GM12878 (cell line): Measurements from ENCODE around the gene RNLS. TPM values are rescaled to one million over a fixed set of nuclear protein-coding genes. Genes with fewer than 3 reads are reported as not detected.
A peak's percentile ranks its signal among the peaks of the same experiment; 100 is the strongest.

Experiments used
- ATAC-seq: fragments of 200-7000 bp; cut with Tn5 transposase; 3 replicates; pipeline ENCODE4 v1.9.1; 2020; ENCODE audit warnings: mild to moderate bottlenecking, moderate library complexity
- BruUV-seq: library from RNA; stranded (reverse); fragments of 400-500 nt; replicated peaks from 2 replicates; lab custom pipeline; 2021; lab: Mats Ljungman, UMichigan
- CTCF ChIA-PET: fragments of 300-600 bp; sonication (Branson Sonifier 250); formaldehyde crosslinking; extraction: SDS; loops from one replicate; lab custom pipeline; 2021; ENCODE audit warnings: inconsistent platforms; lab: Yijun Ruan, JAX
- POLR2A ChIA-PET: fragments of 350-600 bp; formaldehyde crosslinking; extraction: SDS; loops from one replicate; lab custom pipeline; 2021; ENCODE audit warnings: inconsistent platforms; lab: Charles Lee
- RAD21 ChIA-PET: fragments of 300-600 bp; sonication (Branson Sonifier 250); formaldehyde crosslinking; loops from one replicate; lab custom pipeline; 2023; ENCODE audit warnings: antibody characterized with exemption; ENCODE audit not compliant: unreplicated experiment; lab: Charles Lee
- SMC1A ChIA-PET: fragments of 300-600 bp; sonication (Branson Sonifier 250); formaldehyde crosslinking; loops from one replicate; lab custom pipeline; 2023; ENCODE audit not compliant: unreplicated experiment, uncharacterized antibody; lab: Charles Lee
- DNase-seq: peaks from one replicate; pipeline ENCODE4 v3.0.0-alpha.2; 2011; ENCODE audit warnings: low read depth, low spot score
- FAIRE-seq: peaks from 3 replicates; lab custom pipeline; 2011; peaks lifted over from hg19 to GRCh38; lab: Jason Lieb, UNC
- H2AFZ ChIP-seq: 2 replicates; pipeline ENCODE4 v1.6.0; 2011; ENCODE audit warnings: low read depth, low read length, control low read depth; ENCODE audit not compliant: control insufficient read depth
- H3K27ac ChIP-seq: 2 replicates; pipeline ENCODE4 v1.5.1; 2011; ENCODE audit warnings: control low read depth; ENCODE audit not compliant: control insufficient read depth, insufficient read depth
- H3K27me3 ChIP-seq, 2 experiments: replicated peaks in 1 of 2; 2 replicates each; pipeline versions ENCODE4 v1.6.0 to v1.6.1; 2011; ENCODE audit warnings: low read length in 1 of 2; ENCODE audit not compliant: control insufficient read depth in 2 of 2, insufficient read depth in 2 of 2
- H3K36me3 ChIP-seq, 2 experiments: 2 replicates each; pipeline ENCODE4 v1.5.1; 2011; ENCODE audit warnings: low read length in 1 of 2; ENCODE audit not compliant: control insufficient read depth in 2 of 2, insufficient read depth in 2 of 2
- H3K4me1 ChIP-seq: 2 replicates; pipeline ENCODE4 v1.6.1; 2011; ENCODE audit warnings: mild to moderate bottlenecking, low read length, moderate library complexity, mixed read lengths; ENCODE audit not compliant: control insufficient read depth, insufficient read depth
- H3K4me2 ChIP-seq: 2 replicates; pipeline ENCODE4 v1.6.0; 2011; ENCODE audit warnings: control low read depth; ENCODE audit not compliant: control insufficient read depth, insufficient read depth
- H3K4me3 ChIP-seq: fragments of 200-600 bp; sonication (generic); 2 replicates; pipeline ENCODE4 v1.5.1; 2016
- H3K79me2 ChIP-seq: 2 replicates; pipeline ENCODE4 v1.6.0; 2011; ENCODE audit warnings: low read length; ENCODE audit not compliant: control insufficient read depth, insufficient read depth
- H3K9ac ChIP-seq: 2 replicates; pipeline ENCODE4 v1.8.0; 2011; ENCODE audit warnings: low read length, control low read depth, mixed read lengths; ENCODE audit not compliant: control insufficient read depth, insufficient read depth
- H3K9me3 ChIP-seq: replicated peaks from 3 replicates; pipeline ENCODE4 v1.5.1; 2011; ENCODE audit warnings: mild to moderate bottlenecking, low read length; ENCODE audit not compliant: control insufficient read depth, insufficient read depth
- H4K20me1 ChIP-seq: 2 replicates; pipeline ENCODE4 v1.6.0; 2011; ENCODE audit not compliant: control insufficient read depth, insufficient read depth
- DPF2 ChIP-seq: fragments of 450-650 bp; IDR thresholded peaks from 2 replicates; pipeline ENCODE4 v1.6.1; 2017; ENCODE audit warnings: mild to moderate bottlenecking
- MEF2A ChIP-seq: IDR thresholded peaks from 2 replicates; pipeline ENCODE4 v1.6.1; 2011; ENCODE audit warnings: low read depth, mild to moderate bottlenecking, low read length, moderate library complexity; ENCODE audit not compliant: insufficient read depth
- MYC ChIP-seq: IDR thresholded peaks from 2 replicates; pipeline ENCODE4 v1.6.1; 2011; ENCODE audit warnings: mild to moderate bottlenecking, low read length, moderate library complexity, inconsistent platforms; ENCODE audit not compliant: insufficient read depth, insufficient replicate concordance, insufficient read length, severe bottlenecking
- NR2C1 ChIP-seq: fragments of 450-650 bp; IDR thresholded peaks from 2 replicates; pipeline ENCODE4 v1.6.1; 2017; ENCODE audit warnings: antibody characterized with exemption, mild to moderate bottlenecking, moderate library complexity
- NRF1 ChIP-seq: conservative IDR thresholded peaks from 2 replicates; pipeline ENCODE4 v1.6.1; 2011; ENCODE audit warnings: mild to moderate bottlenecking, low read depth, low read length, improper control_type of control experiment
- POU2F2 ChIP-seq: IDR thresholded peaks from 3 replicates; pipeline ENCODE4 v1.6.1; 2011; ENCODE audit warnings: low read depth, mild to moderate bottlenecking, low read length, borderline replicate concordance
- RUNX3 ChIP-seq: IDR thresholded peaks from 2 replicates; pipeline ENCODE4 v1.6.1; 2012; ENCODE audit warnings: low read length, inconsistent platforms
- SMARCA5 ChIP-seq: fragments of 450-650 bp; IDR thresholded peaks from 2 replicates; pipeline ENCODE4 v1.6.1; 2017; ENCODE audit warnings: mild to moderate bottlenecking
- SMC3 ChIP-seq: IDR thresholded peaks from 2 replicates; pipeline ENCODE4 v1.6.1; 2011; ENCODE audit warnings: low read length, improper control_type of control experiment, borderline replicate concordance
- STAT3 ChIP-seq: IDR thresholded peaks from 2 replicates; pipeline ENCODE4 v1.6.1; 2011; ENCODE audit warnings: low read depth, low read length, improper control_type of control experiment
- TAF1 ChIP-seq: IDR thresholded peaks from 2 replicates; pipeline ENCODE4 v1.6.1; 2011; ENCODE audit warnings: mild to moderate bottlenecking, low read depth, low read length, borderline replicate concordance
- TCF3 ChIP-seq: IDR thresholded peaks from 2 replicates; pipeline ENCODE4 v1.6.1; 2012; ENCODE audit warnings: low read depth, mild to moderate bottlenecking, low read length, borderline replicate concordance; ENCODE audit not compliant: insufficient read depth
- YY1 ChIP-seq: IDR thresholded peaks from 2 replicates; pipeline ENCODE4 v1.6.1; 2011; ENCODE audit warnings: low read depth, mild to moderate bottlenecking, low read length
- WGBS: methylation state at CpG from one replicate; pipeline ENCODE4 v1.1.6; 2016; ENCODE audit warnings: low lambda C conversion rate; ENCODE audit not compliant: insufficient replicate concordance, insufficient coverage; ENCODE audit errors: missing lambda C conversion rate; 5-methylcytosine and 5-hydroxymethylcytosine counted together
- in situ Hi-C: fragments of 300-500 bp; cut with MboI; formaldehyde crosslinking; loops from 9 replicates; pipeline ENCODE4 v1.14.3; 2018; ENCODE audit warnings: mixed read lengths
- intact Hi-C: fragments of 100-400 bp; cut with micrococcal nuclease; formaldehyde crosslinking; loops from one replicate; pipeline ENCODE4 v1.14.2; 2022; ENCODE audit not compliant: unreplicated experiment
- polyA plus RNA-seq, 11 experiments: library from polyadenylated mRNA; depleted of rRNA in 4 of 11; unstranded in 6 of 11; stranded (reverse) in 5 of 11; fragments of >200 nt; fragmentation: Nextera tagmentation in 4 of 11; fragmentation: Illumina TruSeq in 1 of 11; extraction: Ambion mirVana in 4 of 11; extraction: Trizol in 1 of 11; gene quantifications; 1 replicate in 1 of 11; 2 replicates in 10 of 11; pipeline versions ENCODE4 v1.2.1 to v1.2.3, GENCODE V29; 2011 to 2016; ENCODE audit warnings: inconsistent platforms in 2 of 11, missing spikeins in 2 of 11, low read depth in 1 of 11
- total RNA-seq, 4 experiments: library from RNA; depleted of rRNA in 3 of 4; stranded (reverse); fragments of >200 nt in 3 of 4; fragmentation: Illumina TruSeq in 1 of 4; extraction: Trizol in 1 of 4; gene quantifications; 2 replicates each; pipeline versions ENCODE4 v1.2.1 to v1.2.3, GENCODE V29; 2013 to 2021
- TF ChIP-seq, protein P1 (sequence below), 3 experiments: IDR thresholded peaks in 2 of 3; conservative IDR thresholded peaks in 1 of 3; 2 replicates each; pipeline ENCODE4 v1.5.1; 2011; ENCODE audit warnings: low read depth in 3 of 3, low read length in 3 of 3, mild to moderate bottlenecking in 3 of 3, control low read depth in 2 of 3, moderate library complexity in 2 of 3, inconsistent platforms in 1 of 3, mixed read lengths in 1 of 3; ENCODE audit not compliant: control insufficient read depth in 2 of 3, insufficient read depth in 1 of 3; ENCODE audit errors: extremely low read depth in 1 of 3
- TF ChIP-seq, protein P2 (sequence below): fragments of 450-650 bp; IDR thresholded peaks from 2 replicates; pipeline ENCODE4 v1.6.1; 2016; ENCODE audit warnings: mild to moderate bottlenecking
- TF ChIP-seq, protein P3 (sequence below): fragments of 150-350 bp; IDR thresholded peaks from 2 replicates; pipeline ENCODE4 v1.6.1; 2016; ENCODE audit warnings: low read depth, low read length

RNLS gene
- total and polyA plus RNA-seq, 10 of the 15 experiments (the other 5 are each of a cell fraction or from before 2014, with no cell fraction given), result 3.4 to 6.7 (median 4.6) TPM

DNA sequence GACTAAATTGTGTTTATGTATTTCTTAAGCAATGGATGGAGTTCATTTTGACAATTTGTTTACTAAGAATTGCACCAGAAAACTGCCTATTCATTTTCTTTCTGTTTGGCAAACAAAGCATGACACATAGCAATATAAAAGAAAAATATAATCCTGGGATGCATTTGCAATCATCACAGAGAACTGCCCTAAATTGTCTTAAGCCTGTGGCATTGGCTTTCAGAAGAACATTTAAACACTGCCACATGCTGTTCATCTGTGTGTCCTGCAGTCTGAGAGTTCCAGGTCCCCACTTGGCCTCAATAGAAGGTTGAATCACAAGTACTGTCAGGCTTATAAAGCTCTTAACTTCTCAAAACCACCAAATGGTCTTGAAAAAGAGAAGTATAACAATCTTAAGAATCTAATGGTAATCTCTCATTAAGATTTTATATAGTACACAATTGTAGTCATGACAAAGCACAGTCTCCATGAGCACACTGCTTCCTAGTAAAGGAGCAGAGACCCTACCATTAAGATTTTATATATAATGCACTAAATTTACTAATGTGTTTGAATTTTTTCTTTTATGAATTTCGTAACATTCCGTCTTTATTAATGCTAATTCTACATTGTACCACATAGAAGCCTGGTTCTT is 29.9 kb downstream of the RNLS start:
- RAD21 ChIA-PET, result interaction anchor here (0.6 to 4.0 kb wide), 12 partner anchors 149 to 739 kb away, joined by 3 to 22 read pairs (median 4); partner anchors contain the start of genes KLLN and PTEN
- Histone ChIP-seq H3K4me1 (0 out of 2 replicates have a peak, but pooled peaks cover 5% of the 10 kb centered on the region), H3K27me3 (no peaks in the 10 kb centered on the region), H2AFZ (peak overlapping the region; percentile 22), H3K9ac (no peak overlapping the region), H3K36me3 (no peaks in the 10 kb centered on the region), H3K4me2 (peak overlapping the region; percentile 52; the same call in 1 of the 2 replicates), H3K4me3 (no peak overlapping the region), H3K79me2 (no peaks in the 10 kb centered on the region), H3K9me3 (no peaks in the 10 kb centered on the region), H4K20me1 (no peaks in the 10 kb centered on the region), H3K27ac (no peak overlapping the region; the same call in 1 of the 2 replicates)
- peak; percentile 99 for ATAC-seq
- CTCF ChIA-PET, result interaction anchor here (0.7 to 4.6 kb wide), 23 partner anchors 11 to 896 kb away, joined by 3 to 47 read pairs (median 4); partner anchors contain the start of genes ATAD1 and RNLS
- whole genome bisulfite sequencing, result 20% methylated on average over 2 of the region's 2 CpGs
- POLR2A ChIA-PET, result no interaction called here
- peak; percentile 45 for DNase-seq
- in situ Hi-C loops, result loop anchor here (5.0 to 10.0 kb wide), 2 partner anchors 578 to 691 kb away; partner anchors contain the start of genes KLLN and PTEN
- SMC1A ChIA-PET, result interaction anchor here (0.6 to 2.5 kb wide), 17 partner anchors 8 to 754 kb away, joined by 3 to 15 read pairs (median 4); partner anchors contain the start of genes KLLN and PTEN
- intact Hi-C loops, result loop anchor here (1.0 to 10.0 kb wide), 8 partner anchors 81 to 897 kb away; no protein-coding TSS in a partner anchor
- peak; percentile 94 for FAIRE-seq
- no TSS peak for BruUV-seq
- TF ChIP-seq MEF2A (0 out of 2 replicates have a peak, but pooled peaks have one; percentile 16), SMARCA5 (0 out of 2 replicates have a peak, but pooled peaks have one; percentile 38), SMC3 (peak; percentile 95), NR2C1 (no peak), TCF3 (no peak), POU2F2 (0 out of 3 replicates have a peak, but pooled peaks have one; percentile 13), DPF2 (no peak), NRF1 (no peak), STAT3 (no peak), YY1 (peak; percentile 60; the same call in 1 of the 2 replicates), MYC (no peak), RUNX3 (peak; percentile 47; the same call in 1 of the 2 replicates), TAF1 (no peak)
- TF ChIP-seq, protein P1, sequence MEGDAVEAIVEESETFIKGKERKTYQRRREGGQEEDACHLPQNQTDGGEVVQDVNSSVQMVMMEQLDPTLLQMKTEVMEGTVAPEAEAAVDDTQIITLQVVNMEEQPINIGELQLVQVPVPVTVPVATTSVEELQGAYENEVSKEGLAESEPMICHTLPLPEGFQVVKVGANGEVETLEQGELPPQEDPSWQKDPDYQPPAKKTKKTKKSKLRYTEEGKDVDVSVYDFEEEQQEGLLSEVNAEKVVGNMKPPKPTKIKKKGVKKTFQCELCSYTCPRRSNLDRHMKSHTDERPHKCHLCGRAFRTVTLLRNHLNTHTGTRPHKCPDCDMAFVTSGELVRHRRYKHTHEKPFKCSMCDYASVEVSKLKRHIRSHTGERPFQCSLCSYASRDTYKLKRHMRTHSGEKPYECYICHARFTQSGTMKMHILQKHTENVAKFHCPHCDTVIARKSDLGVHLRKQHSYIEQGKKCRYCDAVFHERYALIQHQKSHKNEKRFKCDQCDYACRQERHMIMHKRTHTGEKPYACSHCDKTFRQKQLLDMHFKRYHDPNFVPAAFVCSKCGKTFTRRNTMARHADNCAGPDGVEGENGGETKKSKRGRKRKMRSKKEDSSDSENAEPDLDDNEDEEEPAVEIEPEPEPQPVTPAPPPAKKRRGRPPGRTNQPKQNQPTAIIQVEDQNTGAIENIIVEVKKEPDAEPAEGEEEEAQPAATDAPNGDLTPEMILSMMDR (IDR thresholded peaks at IDR 0.05 in 2 of 3, conservative IDR thresholded peaks at IDR 0.05 in 1 of 3; ENCODE audit: control insufficient read depth in 2 of 3, extremely low read depth in 1 of 3, insufficient read depth in 1 of 3, low read depth in 3 of 3, low read length in 3 of 3), result peak; percentile 84 to 94 (median 90)
- TF ChIP-seq, protein P2, sequence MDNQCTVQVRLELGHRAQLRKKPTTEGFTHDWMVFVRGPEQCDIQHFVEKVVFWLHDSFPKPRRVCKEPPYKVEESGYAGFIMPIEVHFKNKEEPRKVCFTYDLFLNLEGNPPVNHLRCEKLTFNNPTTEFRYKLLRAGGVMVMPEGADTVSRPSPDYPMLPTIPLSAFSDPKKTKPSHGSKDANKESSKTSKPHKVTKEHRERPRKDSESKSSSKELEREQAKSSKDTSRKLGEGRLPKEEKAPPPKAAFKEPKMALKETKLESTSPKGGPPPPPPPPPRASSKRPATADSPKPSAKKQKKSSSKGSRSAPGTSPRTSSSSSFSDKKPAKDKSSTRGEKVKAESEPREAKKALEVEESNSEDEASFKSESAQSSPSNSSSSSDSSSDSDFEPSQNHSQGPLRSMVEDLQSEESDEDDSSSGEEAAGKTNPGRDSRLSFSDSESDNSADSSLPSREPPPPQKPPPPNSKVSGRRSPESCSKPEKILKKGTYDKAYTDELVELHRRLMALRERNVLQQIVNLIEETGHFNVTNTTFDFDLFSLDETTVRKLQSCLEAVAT, result no peak
- TF ChIP-seq, protein P3, sequence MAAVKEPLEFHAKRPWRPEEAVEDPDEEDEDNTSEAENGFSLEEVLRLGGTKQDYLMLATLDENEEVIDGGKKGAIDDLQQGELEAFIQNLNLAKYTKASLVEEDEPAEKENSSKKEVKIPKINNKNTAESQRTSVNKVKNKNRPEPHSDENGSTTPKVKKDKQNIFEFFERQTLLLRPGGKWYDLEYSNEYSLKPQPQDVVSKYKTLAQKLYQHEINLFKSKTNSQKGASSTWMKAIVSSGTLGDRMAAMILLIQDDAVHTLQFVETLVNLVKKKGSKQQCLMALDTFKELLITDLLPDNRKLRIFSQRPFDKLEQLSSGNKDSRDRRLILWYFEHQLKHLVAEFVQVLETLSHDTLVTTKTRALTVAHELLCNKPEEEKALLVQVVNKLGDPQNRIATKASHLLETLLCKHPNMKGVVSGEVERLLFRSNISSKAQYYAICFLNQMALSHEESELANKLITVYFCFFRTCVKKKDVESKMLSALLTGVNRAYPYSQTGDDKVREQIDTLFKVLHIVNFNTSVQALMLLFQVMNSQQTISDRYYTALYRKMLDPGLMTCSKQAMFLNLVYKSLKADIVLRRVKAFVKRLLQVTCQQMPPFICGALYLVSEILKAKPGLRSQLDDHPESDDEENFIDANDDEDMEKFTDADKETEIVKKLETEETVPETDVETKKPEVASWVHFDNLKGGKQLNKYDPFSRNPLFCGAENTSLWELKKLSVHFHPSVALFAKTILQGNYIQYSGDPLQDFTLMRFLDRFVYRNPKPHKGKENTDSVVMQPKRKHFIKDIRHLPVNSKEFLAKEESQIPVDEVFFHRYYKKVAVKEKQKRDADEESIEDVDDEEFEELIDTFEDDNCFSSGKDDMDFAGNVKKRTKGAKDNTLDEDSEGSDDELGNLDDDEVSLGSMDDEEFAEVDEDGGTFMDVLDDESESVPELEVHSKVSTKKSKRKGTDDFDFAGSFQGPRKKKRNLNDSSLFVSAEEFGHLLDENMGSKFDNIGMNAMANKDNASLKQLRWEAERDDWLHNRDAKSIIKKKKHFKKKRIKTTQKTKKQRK, result no peak
